HEK293 (cell line): ENCODE results near the gene DIP2C.

Source experiments
- CTCF ChIP-seq: fragments of 450-650 bp; formaldehyde crosslinking; IDR thresholded peaks from 2 replicates; pipeline ENCODE4 v1.5.1; 2016; ENCODE audit warnings: missing biosample characterization, missing genetic modification characterization
- ZNF140 ChIP-seq: fragments of 450-650 bp; formaldehyde crosslinking; IDR thresholded peaks from 2 replicates; pipeline ENCODE4 v1.5.1; 2016; ENCODE audit warnings: missing biosample characterization, missing genetic modification characterization
- ZNF239 ChIP-seq: fragments of 450-650 bp; formaldehyde crosslinking; IDR thresholded peaks from 2 replicates; pipeline ENCODE4 v1.5.1; 2016; ENCODE audit warnings: missing biosample characterization, missing genetic modification characterization
- ZNF426 ChIP-seq: fragments of 450-650 bp; formaldehyde crosslinking; IDR thresholded peaks from 2 replicates; pipeline ENCODE4 v1.5.1; 2017; ENCODE audit warnings: missing biosample characterization, missing genetic modification characterization, mild to moderate bottlenecking, inconsistent platforms, moderate library complexity
- ZNF501 ChIP-seq: fragments of 450-650 bp; formaldehyde crosslinking; IDR thresholded peaks from 2 replicates; pipeline ENCODE4 v1.5.1; 2016; ENCODE audit warnings: missing biosample characterization, missing genetic modification characterization
- ZNF514 ChIP-seq: fragments of 450-650 bp; formaldehyde crosslinking; IDR thresholded peaks from 2 replicates; pipeline ENCODE4 v1.5.1; 2016; ENCODE audit warnings: missing biosample characterization, missing genetic modification characterization
- ZNF704 ChIP-seq: fragments of 450-650 bp; formaldehyde crosslinking; IDR thresholded peaks from 2 replicates; pipeline ENCODE4 v1.5.1; 2016; ENCODE audit warnings: missing biosample characterization, missing genetic modification characterization

GRCh38 chr10:377228-377627, 312.2 kb downstream of the DIP2C start:
- TF ChIP-seq ZNF426 (tag by site-specific recombination), result no peak
- no peak for TF ChIP-seq CTCF
- TF ChIP-seq ZNF239 (tag by site-specific recombination), result no peak
- TF ChIP-seq ZNF501 (tag by site-specific recombination), result no peak
- no peak for TF ChIP-seq ZNF140 (tag by site-specific recombination)
- no peak for TF ChIP-seq ZNF514 (tag by site-specific recombination)
- TF ChIP-seq ZNF704 (tag by site-specific recombination), result no peak
